Stomach (tissue), 9 donors: ENCODE data around the gene GPX1. TPM values are rescaled to one million over a fixed set of nuclear protein-coding genes. Genes with fewer than 3 reads are reported as not detected.
"Not testable (repeated sequence)": the region's sequence is repeated elsewhere in the genome, so short reads cannot be mapped to it uniquely, and the experiment has no call there.

Experiments used
- DNase-seq, 2 donors: peaks; one replicate each; pipeline versions ENCODE4 v3.0.0 to v3.0.0-alpha.2; 2013 to 2019
- H3K27ac ChIP-seq, 5 donors: fragments of 200-600 bp in 4 of 5; sonication (generic) in 4 of 5; one replicate each; pipeline ENCODE4 v1.5.1; 2013 to 2019; ENCODE audit warnings: mild to moderate bottlenecking in 1 of 5, moderate library complexity in 1 of 5
- H3K27me3 ChIP-seq, 3 donors: fragments of 200-600 bp; sonication (generic); one replicate each; pipeline ENCODE4 v1.5.1; 2017 to 2019; ENCODE audit warnings: mixed run types in 1 of 3
- H3K36me3 ChIP-seq, 4 donors: fragments of 200-600 bp; sonication (generic); 1 replicate in 3 of 4; 2 replicates in 1 of 4; pipeline ENCODE4 v1.5.1; 2016 to 2019
- H3K4me1 ChIP-seq, 4 donors: fragments of 200-600 bp; sonication (generic); one replicate each; pipeline ENCODE4 v1.5.1; 2016 to 2019
- H3K4me3 ChIP-seq, 4 donors: fragments of 200-600 bp; sonication (generic) in 3 of 4; one replicate each; pipeline ENCODE4 v1.5.1; 2016 to 2019; ENCODE audit warnings: mild to moderate bottlenecking in 1 of 4
- H3K9me3 ChIP-seq, 4 donors: fragments of 200-600 bp; sonication (generic); one replicate each; pipeline ENCODE4 v1.5.1; 2016 to 2019
- CTCF ChIP-seq, 7 experiments: fragments of 450-650 bp in 4 of 7; fragments of 200-600 bp in 3 of 7; sonication (generic) in 3 of 7; IDR thresholded peaks; one replicate each; pipeline ENCODE4 v1.5.1; 2016 to 2019; ENCODE audit warnings: antibody characterized with exemption in 7 of 7, control low read depth in 2 of 7, mild to moderate bottlenecking in 1 of 7
- EP300 ChIP-seq: sonication (generic); formaldehyde crosslinking; IDR thresholded peaks from one replicate; pipeline ENCODE4 v1.6.1; 2017; ENCODE audit warnings: antibody characterized with exemption
- POLR2A ChIP-seq, 4 donors: fragments of 450-650 bp; IDR thresholded peaks; one replicate each; pipeline ENCODE4 v1.6.1; 2016; ENCODE audit warnings: antibody characterized with exemption in 4 of 4, control low read depth in 2 of 4, mild to moderate bottlenecking in 1 of 4, moderate library complexity in 1 of 4
- POLR2AphosphoS5 ChIP-seq, 3 donors: sonication (generic); formaldehyde crosslinking; IDR thresholded peaks; one replicate each; pipeline ENCODE4 v1.6.1; 2016; ENCODE audit warnings: antibody characterized with exemption in 3 of 3
- WGBS, 5 donors: extraction: QIAGEN DNeasy Blood & Tissue Kit in 3 of 5; methylation state at CpG; one replicate each; pipeline versions ENCODE4 v1.1.5 to v1.1.7; 2013 to 2018; 5-methylcytosine and 5-hydroxymethylcytosine counted together
- intact Hi-C: fragments of 100-400 bp; cut with DNase I; formaldehyde crosslinking; loops from one replicate; pipeline ENCODE4 v1.15.1; 2023; ENCODE audit warnings: low total_unique reads
- polyA plus RNA-seq, 3 donors: library from polyadenylated mRNA; stranded (reverse); fragments of 200-250 nt; gene quantifications; one replicate each; pipeline ENCODE4 v1.2.3, GENCODE V29; 2013
- total RNA-seq, 5 donors: library from RNA; depleted of rRNA; stranded (reverse); fragments of >200 nt; gene quantifications; one replicate each; pipeline versions ENCODE4 v1.1.0 to v1.2.3, GENCODE V29; 2014 to 2016
- donor health status: healthy with polysubstance abuse.
- donor health status: Bipolar disorder and iron deficiency.
- donor health status: healthy.

The GPX1 gene
- total and polyA plus RNA-seq, 8 donors, result 58.4 to 452 (median 291) TPM

DNA sequence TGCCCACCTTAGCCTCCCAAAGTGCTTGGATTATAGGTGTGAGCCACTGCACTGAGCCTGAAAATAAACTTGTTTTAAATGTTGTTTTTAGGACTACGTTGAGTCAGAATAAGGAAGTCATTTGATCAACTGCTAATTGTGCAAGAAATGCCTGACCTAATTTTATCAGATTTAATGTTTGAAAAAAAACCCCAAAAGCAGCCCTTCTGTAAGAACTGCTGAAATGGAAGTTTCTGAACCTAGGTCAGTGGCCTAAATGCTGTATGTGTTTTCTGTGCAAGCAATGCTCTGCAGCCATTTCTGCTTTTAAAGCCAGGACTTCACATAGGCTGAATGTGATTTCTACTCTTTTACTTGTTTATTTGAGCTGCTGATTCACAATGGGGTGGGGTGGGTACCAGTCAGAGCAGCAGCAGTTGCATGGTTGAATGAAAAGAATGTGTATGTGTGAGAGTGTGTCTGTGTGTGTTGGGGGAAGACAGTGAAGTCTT lies 6.6 kb downstream of the GPX1 start:
- peaks cover 0 to 15% (median 12%) of the 10 kb centered on the region in 4 donors for H3K36me3 ChIP-seq
- 11 to 28% (median 20%) methylated on average over 1 of the region's 1 CpG for WGBS, 5 donors
- H3K4me1 ChIP-seq, result peaks cover 8 to 47% (median 35%) of the 10 kb centered on the region in 4 donors
- DNase-seq, result peak in 1 of 2 donors; percentile 63
- no peak overlapping the region for H3K4me3 ChIP-seq
- H3K27ac ChIP-seq, result peak overlapping the region; percentile 44 to 87 (median 71)
- H3K27me3 ChIP-seq, result no peaks in the 10 kb centered on the region
- TF ChIP-seq POLR2AphosphoS5 (IDR thresholded peaks at IDR 0.05), result peak in 1 of 3 donors; percentile 27
- TF ChIP-seq EP300, result no peak
- H3K9me3 ChIP-seq, result no peaks in the 10 kb centered on the region
- intact Hi-C loops, result loop anchor here (10.0 kb wide), 1 partner anchor 93 kb away; no protein-coding TSS in a partner anchor

DNA sequence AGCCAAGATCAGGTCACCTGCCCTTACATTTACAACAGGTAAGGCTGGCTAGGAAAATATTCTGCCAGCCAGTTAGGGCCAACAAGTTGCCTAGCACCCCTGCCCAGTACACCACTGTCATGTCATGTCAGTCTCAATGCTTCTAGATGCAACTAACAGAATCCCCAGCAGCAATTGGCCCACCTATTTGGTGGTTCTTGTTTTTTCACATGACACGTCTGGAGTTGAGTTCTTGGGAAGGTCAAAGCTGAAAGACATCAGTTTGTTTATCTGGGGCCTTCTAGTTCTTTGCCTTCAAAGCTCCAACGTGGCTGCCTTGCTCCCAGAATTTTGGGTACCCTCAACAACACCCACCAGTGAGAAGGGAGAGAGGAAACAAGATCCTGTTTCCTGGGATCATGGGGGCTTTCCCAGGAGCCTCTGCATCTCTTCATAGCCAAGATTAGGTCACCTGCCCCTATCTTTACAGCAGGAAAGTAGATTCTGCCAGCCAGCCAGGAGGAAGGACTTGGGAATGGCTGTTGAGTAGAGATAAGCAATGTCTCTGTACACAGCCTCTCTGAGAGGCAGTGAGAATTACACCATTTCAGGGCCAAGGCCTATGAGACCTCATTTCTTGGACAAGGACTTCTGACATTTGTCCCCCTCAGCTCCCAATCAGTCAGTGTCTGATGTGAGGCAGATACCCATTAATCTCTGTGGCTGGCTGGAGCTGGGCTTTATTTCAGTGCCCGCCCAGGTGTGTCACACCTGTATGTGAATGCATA lies 8.6 kb downstream of the GPX1 start:
- no peaks in the 10 kb centered on the region for H3K9me3 ChIP-seq
- peak overlapping the region in 2 of 5 donors; percentile 13 to 34 for H3K27ac ChIP-seq
- H3K4me1 ChIP-seq, result peaks cover 6 to 33% (median 21%) of the 10 kb centered on the region in 4 donors
- DNase-seq, result peak in 1 of 2 donors; percentile 37
- H3K27me3 ChIP-seq, result no peaks in the 10 kb centered on the region
- WGBS, 5 donors, result 49 to 66% (median 64%) methylated on average over 3 of the region's 3 CpGs
- no peak overlapping the region for H3K4me3 ChIP-seq
- intact Hi-C loops, result loop anchor here (10.0 kb wide), 1 partner anchor 95 kb away; no protein-coding TSS in a partner anchor
- TF ChIP-seq POLR2AphosphoS5 (IDR thresholded peaks at IDR 0.05) (no peak), EP300 (no peak), CTCF (IDR thresholded peaks at IDR 0.05) (no peak), POLR2A (IDR thresholded peaks at IDR 0.05) (no peak)
- no peaks in the 10 kb centered on the region for H3K36me3 ChIP-seq

DNA sequence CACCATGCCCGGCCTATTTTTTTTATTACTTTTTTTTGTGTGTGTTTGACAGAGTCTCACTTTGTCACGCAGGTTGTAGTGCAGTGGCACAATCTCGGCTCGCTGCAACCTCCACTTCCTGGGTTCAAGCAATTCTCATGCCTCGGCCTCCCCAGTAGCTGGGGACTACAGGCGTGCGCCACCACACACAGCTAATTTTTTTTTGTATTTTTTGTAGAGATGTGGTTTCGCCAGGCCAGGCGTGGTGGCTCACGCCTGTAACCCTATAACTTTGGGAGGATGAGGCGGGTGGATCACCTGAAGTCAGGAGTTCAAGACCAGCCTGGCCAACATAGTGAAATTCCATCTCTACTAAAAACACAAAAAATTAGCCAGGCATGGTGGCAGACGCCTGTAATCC lies 9.8 kb downstream of the GPX1 start:
- H3K27ac ChIP-seq, H3K27me3 ChIP-seq, H3K4me3 ChIP-seq, H3K36me3 ChIP-seq, intact Hi-C loops, DNase-seq, H3K9me3 ChIP-seq: not testable (repeated sequence)
- peaks cover 6 to 33% (median 21%) of the 10 kb centered on the region in 4 donors for H3K4me1 ChIP-seq
- WGBS, 5 donors, result 89 to 97% (median 92%) methylated on average over 12 of the region's 12 CpGs

DNA sequence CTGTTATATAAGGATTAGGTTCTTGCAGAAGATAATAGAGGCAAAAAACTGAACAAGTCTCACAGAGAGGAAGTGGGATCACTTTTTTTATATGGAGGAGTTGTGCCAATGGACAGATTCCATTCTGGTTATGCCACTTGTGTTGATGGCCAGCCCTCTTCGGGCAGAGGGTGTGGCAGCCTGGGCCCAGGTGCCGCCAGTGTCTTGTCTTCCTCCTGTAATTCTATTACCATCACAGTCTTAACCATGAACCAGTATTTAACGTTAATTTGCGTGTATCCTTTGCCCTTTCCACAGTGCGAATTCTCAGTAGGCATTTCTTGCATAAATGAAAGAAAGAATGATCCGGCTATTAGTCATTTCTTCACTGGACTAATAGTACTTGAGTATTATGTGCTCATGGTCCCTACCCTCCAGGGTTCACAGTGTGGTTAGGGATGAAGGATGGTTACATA lies 11.3 kb downstream of the GPX1 start:
- 76 to 89% (median 86%) methylated on average over 6 of the region's 6 CpGs for WGBS, 5 donors
- Histone ChIP-seq H3K4me3 (no peak overlapping the region), H3K9me3 (no peaks in the 10 kb centered on the region), H3K4me1 (peaks cover 4 to 31% (median 16%) of the 10 kb centered on the region in 4 donors), H3K36me3 (no peaks in the 10 kb centered on the region), H3K27me3 (no peaks in the 10 kb centered on the region), H3K27ac (peak overlapping the region in 4 of 5 donors; percentile 48 to 81 (median 73))
- no peak for DNase-seq
- no peak for TF ChIP-seq POLR2AphosphoS5 (IDR thresholded peaks at IDR 0.05)
- no peak for TF ChIP-seq EP300
- no peak for TF ChIP-seq POLR2A (IDR thresholded peaks at IDR 0.05)
- TF ChIP-seq CTCF (IDR thresholded peaks at IDR 0.05), result no peak
- intact Hi-C loops, result no loop called here

GRCh38 chr3:49343163-49343562 lies 15.0 kb downstream of the GPX1 start:
- H3K36me3 ChIP-seq, result no peaks in the 10 kb centered on the region
- peaks cover 20 to 41% (median 27%) of the 10 kb centered on the region in 4 donors for H3K4me1 ChIP-seq
- TF ChIP-seq CTCF (IDR thresholded peaks at IDR 0.05) (no peak), POLR2A (IDR thresholded peaks at IDR 0.05) (no peak), POLR2AphosphoS5 (IDR thresholded peaks at IDR 0.05) (no peak), EP300 (no peak)
- no peaks in the 10 kb centered on the region for H3K27me3 ChIP-seq
- no peak for DNase-seq
- H3K27ac ChIP-seq, result peak overlapping the region in 4 of 5 donors; percentile 8 to 99 (median 86)
- no peak overlapping the region for H3K4me3 ChIP-seq
- WGBS, 5 donors, result 77 to 91% (median 87%) methylated on average over 3 of the region's 3 CpGs
- H3K9me3 ChIP-seq, result no peaks in the 10 kb centered on the region
- intact Hi-C loops, result no loop called here
